ENCODE data around the gene IFI27L1. TPM values are rescaled to one million over a fixed set of nuclear protein-coding genes. Genes with fewer than 3 reads are reported as not detected.

The IFI27L1 gene
- total and polyA plus RNA-seq, 2 donors (not counting 1 experiment from before 2014, with no cell fraction given), result 14.4 to 20.3 TPM

GRCh38 chr14:94124582-94125377, 43.7 kb downstream of the IFI27L1 start:
- H3K4me1 ChIP-seq (ENCODE audit: control insufficient read depth, extremely low read depth, insufficient read depth, low read length), result peaks cover 2% of the 10 kb centered on the region
- no peak overlapping the region for H3K27ac ChIP-seq (ENCODE audit: insufficient read depth, low read length)
- no peak overlapping the region for H3K4me3 ChIP-seq (replicated peaks in 1 of 4; ENCODE audit: control extremely low read depth in 1 of 4, insufficient read depth in 1 of 4, low read depth in 3 of 4, low read length in 4 of 4)
- H3K79me2 ChIP-seq (ENCODE audit: control insufficient read depth, insufficient read depth, low read length), result no peaks in the 10 kb centered on the region
- no peak overlapping the region for H3K4me2 ChIP-seq (ENCODE audit: extremely low read depth, insufficient read depth, low read length)
- peaks cover 8% of the 10 kb centered on the region for H3K36me3 ChIP-seq (ENCODE audit: control insufficient read depth, insufficient read depth, low read length)
- DNase-seq (ENCODE audit: low read depth in 2 of 2), result no peak
- TF ChIP-seq EZH2 (IDR thresholded peaks at IDR 0.05; ENCODE audit: low read length, missing control alignments), result no peak
- TF ChIP-seq, protein P1, sequence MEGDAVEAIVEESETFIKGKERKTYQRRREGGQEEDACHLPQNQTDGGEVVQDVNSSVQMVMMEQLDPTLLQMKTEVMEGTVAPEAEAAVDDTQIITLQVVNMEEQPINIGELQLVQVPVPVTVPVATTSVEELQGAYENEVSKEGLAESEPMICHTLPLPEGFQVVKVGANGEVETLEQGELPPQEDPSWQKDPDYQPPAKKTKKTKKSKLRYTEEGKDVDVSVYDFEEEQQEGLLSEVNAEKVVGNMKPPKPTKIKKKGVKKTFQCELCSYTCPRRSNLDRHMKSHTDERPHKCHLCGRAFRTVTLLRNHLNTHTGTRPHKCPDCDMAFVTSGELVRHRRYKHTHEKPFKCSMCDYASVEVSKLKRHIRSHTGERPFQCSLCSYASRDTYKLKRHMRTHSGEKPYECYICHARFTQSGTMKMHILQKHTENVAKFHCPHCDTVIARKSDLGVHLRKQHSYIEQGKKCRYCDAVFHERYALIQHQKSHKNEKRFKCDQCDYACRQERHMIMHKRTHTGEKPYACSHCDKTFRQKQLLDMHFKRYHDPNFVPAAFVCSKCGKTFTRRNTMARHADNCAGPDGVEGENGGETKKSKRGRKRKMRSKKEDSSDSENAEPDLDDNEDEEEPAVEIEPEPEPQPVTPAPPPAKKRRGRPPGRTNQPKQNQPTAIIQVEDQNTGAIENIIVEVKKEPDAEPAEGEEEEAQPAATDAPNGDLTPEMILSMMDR (conservative IDR thresholded peaks at IDR 0.05 in 1 of 2, IDR thresholded peaks at IDR 0.05 in 1 of 2; ENCODE audit: low read depth in 1 of 2, low read length in 2 of 2), result no peak
- no peaks in the 10 kb centered on the region for H4K20me1 ChIP-seq (ENCODE audit: control insufficient read depth, extremely low read depth, insufficient read depth, low read length)
- no peaks in the 10 kb centered on the region for H3K27me3 ChIP-seq (ENCODE audit: control insufficient read depth, insufficient read depth, low read length)
- no peak overlapping the region for H3K9ac ChIP-seq (ENCODE audit: insufficient read depth, low read length)
- no peak overlapping the region for H2AFZ ChIP-seq (ENCODE audit: low read length)
- H3K9me3 ChIP-seq (ENCODE audit: control insufficient read depth, insufficient read depth, low read depth, low read length), result no peaks in the 10 kb centered on the region

- no peak overlapping the region for H2AFZ ChIP-seq (ENCODE audit: low read length)
- no peak overlapping the region for H3K9ac ChIP-seq (ENCODE audit: insufficient read depth, low read length)
- H3K4me1 ChIP-seq (ENCODE audit: control insufficient read depth, extremely low read depth, insufficient read depth, low read length), result peaks cover 2% of the 10 kb centered on the region
- no peak for TF ChIP-seq EZH2 (IDR thresholded peaks at IDR 0.05; ENCODE audit: low read length, missing control alignments)
- TF ChIP-seq, protein P1 (conservative IDR thresholded peaks at IDR 0.05 in 1 of 2, IDR thresholded peaks at IDR 0.05 in 1 of 2; ENCODE audit: low read depth in 1 of 2, low read length in 2 of 2), result no peak
- no peaks in the 10 kb centered on the region for H4K20me1 ChIP-seq (ENCODE audit: control insufficient read depth, extremely low read depth, insufficient read depth, low read length)
- DNase-seq (ENCODE audit: low read depth in 2 of 2), result no peak
- H3K79me2 ChIP-seq (ENCODE audit: control insufficient read depth, insufficient read depth, low read length), result no peaks in the 10 kb centered on the region
- H3K27ac ChIP-seq (ENCODE audit: insufficient read depth, low read length), result no peak overlapping the region
- H3K4me3 ChIP-seq (replicated peaks in 1 of 4; ENCODE audit: control extremely low read depth in 1 of 4, insufficient read depth in 1 of 4, low read depth in 3 of 4, low read length in 4 of 4), result no peak overlapping the region
- H3K4me2 ChIP-seq (ENCODE audit: extremely low read depth, insufficient read depth, low read length), result no peak overlapping the region
- peaks cover 8% of the 10 kb centered on the region for H3K36me3 ChIP-seq (ENCODE audit: control insufficient read depth, insufficient read depth, low read length)
- no peaks in the 10 kb centered on the region for H3K27me3 ChIP-seq (ENCODE audit: control insufficient read depth, insufficient read depth, low read length)
- H3K9me3 ChIP-seq (ENCODE audit: control insufficient read depth, insufficient read depth, low read depth, low read length), result no peaks in the 10 kb centered on the region
Measured at GRCh38 chr14:94125659-94126418, 44.7 kb downstream of the IFI27L1 start.

DNA sequence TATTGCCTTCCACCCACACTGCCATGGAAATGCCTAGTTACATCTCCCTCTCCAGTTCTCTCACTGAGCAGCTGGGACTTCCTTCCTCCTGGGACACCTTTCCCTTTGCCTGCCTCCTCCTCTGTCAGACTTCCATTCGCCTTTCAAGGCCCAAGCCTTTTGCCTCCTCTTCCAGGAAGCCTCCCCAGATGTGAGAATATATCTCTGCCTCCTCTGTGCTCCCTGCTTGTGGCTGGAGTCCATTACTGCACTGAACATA, 45.2 kb downstream of the IFI27L1 start:
- H3K27me3 ChIP-seq (ENCODE audit: control insufficient read depth, insufficient read depth, low read length), result no peaks in the 10 kb centered on the region
- peaks cover 2% of the 10 kb centered on the region for H3K4me1 ChIP-seq (ENCODE audit: control insufficient read depth, extremely low read depth, insufficient read depth, low read length)
- no peaks in the 10 kb centered on the region for H4K20me1 ChIP-seq (ENCODE audit: control insufficient read depth, extremely low read depth, insufficient read depth, low read length)
- no peak overlapping the region for H2AFZ ChIP-seq (ENCODE audit: low read length)
- TF ChIP-seq, protein P1 (conservative IDR thresholded peaks at IDR 0.05 in 1 of 2, IDR thresholded peaks at IDR 0.05 in 1 of 2; ENCODE audit: low read depth in 1 of 2, low read length in 2 of 2), result no peak
- no peak for TF ChIP-seq EZH2 (IDR thresholded peaks at IDR 0.05; ENCODE audit: low read length, missing control alignments)
- H3K4me2 ChIP-seq (ENCODE audit: extremely low read depth, insufficient read depth, low read length), result no peak overlapping the region
- H3K27ac ChIP-seq (ENCODE audit: insufficient read depth, low read length), result no peak overlapping the region
- H3K9me3 ChIP-seq (ENCODE audit: control insufficient read depth, insufficient read depth, low read depth, low read length), result no peaks in the 10 kb centered on the region
- no peaks in the 10 kb centered on the region for H3K79me2 ChIP-seq (ENCODE audit: control insufficient read depth, insufficient read depth, low read length)
- H3K4me3 ChIP-seq (replicated peaks in 1 of 4; ENCODE audit: control extremely low read depth in 1 of 4, insufficient read depth in 1 of 4, low read depth in 3 of 4, low read length in 4 of 4), result no peak overlapping the region
- DNase-seq (ENCODE audit: low read depth in 2 of 2), result no peak
- peaks cover 8% of the 10 kb centered on the region for H3K36me3 ChIP-seq (ENCODE audit: control insufficient read depth, insufficient read depth, low read length)
- H3K9ac ChIP-seq (ENCODE audit: insufficient read depth, low read length), result no peak overlapping the region

All from fibroblast of lung (primary cell).